MCF 10A (cell line): ENCODE results near the gene PNPLA7. TPM values are rescaled to one million over a fixed set of nuclear protein-coding genes. Genes with fewer than 3 reads are reported as not detected.
"Not testable (repeated sequence)": the region's sequence is repeated elsewhere in the genome, so short reads cannot be mapped to it uniquely, and the experiment has no call there.

Source experiments
- BruUV-seq: library from RNA; stranded (reverse); fragments of 400-500 nt; replicated peaks from 2 replicates; lab custom pipeline; 2021; lab: Mats Ljungman, UMichigan
- CTCF ChIA-PET: fragments of 300-600 bp; sonication (Branson Sonifier 250); formaldehyde crosslinking; extraction: SDS; loops from one replicate; lab custom pipeline; 2021; ENCODE audit warnings: antibody characterized with exemption, inconsistent platforms; lab: Yijun Ruan, JAX
- POLR2A ChIA-PET: fragments of 300-600, 350-650 bp; sonication (Branson Sonifier 250); formaldehyde crosslinking; extraction: SDS; loops from one replicate; lab custom pipeline; 2020; ENCODE audit warnings: antibody characterized with exemption, inconsistent platforms; lab: Yijun Ruan, JAX
- DNase-seq: peaks from one replicate; pipeline ENCODE4 v3.0.0-alpha.2; 2018; ENCODE audit not compliant: unreplicated experiment
- H3K27ac Mint-ChIP-seq: one replicate; pipeline ENCODE4 v1.8.0; 2022; ENCODE audit warnings: mild to moderate bottlenecking, low read depth, mixed read lengths; ENCODE audit not compliant: unreplicated experiment
- H3K27me3 Mint-ChIP-seq: one replicate; pipeline ENCODE4 v1.8.0; 2022; ENCODE audit warnings: mixed read lengths; ENCODE audit not compliant: insufficient read depth, unreplicated experiment
- H3K36me3 Mint-ChIP-seq: one replicate; pipeline ENCODE4 v1.8.0; 2022; ENCODE audit warnings: mild to moderate bottlenecking, moderate library complexity, mixed read lengths; ENCODE audit not compliant: insufficient read depth, unreplicated experiment
- H3K4me1 Mint-ChIP-seq: one replicate; pipeline ENCODE4 v1.8.0; 2022; ENCODE audit warnings: mixed read lengths; ENCODE audit not compliant: insufficient read depth, unreplicated experiment
- H3K4me3 Mint-ChIP-seq: one replicate; pipeline ENCODE4 v1.8.0; 2022; ENCODE audit warnings: mild to moderate bottlenecking, moderate library complexity, mixed read lengths; ENCODE audit not compliant: unreplicated experiment
- H3K9me3 Mint-ChIP-seq: one replicate; pipeline ENCODE4 v1.8.0; 2022; ENCODE audit warnings: mixed read lengths; ENCODE audit not compliant: unreplicated experiment
- CTCF ChIP-seq: fragments of 200-600 bp; IDR thresholded peaks from one replicate; pipeline ENCODE4 v1.8.0; 2022; ENCODE audit warnings: antibody characterized with exemption, mild to moderate bottlenecking; ENCODE audit not compliant: unreplicated experiment
- intact Hi-C: fragments of 100-400 bp; cut with micrococcal nuclease; formaldehyde crosslinking; loops from 2 replicates; pipeline ENCODE4 v1.14.1; 2022
- total RNA-seq: library from RNA; stranded (reverse); gene quantifications from 2 replicates; pipeline ENCODE4 v1.2.3, GENCODE V29; 2022

PNPLA7 gene
- total RNA-seq, 1 experiment from 2014 or later: 0.86 TPM

- ChIA-PET POLR2A (interaction anchor here (3.8 kb wide), 1 partner anchor 24 kb away, joined by 33 read pairs; the partner anchor contains the start of gene DPH7), CTCF (interaction anchor here (0.6 to 1.6 kb wide), 4 partner anchors 24 to 519 kb away, joined by 3 to 6 read pairs (median 4); partner anchors contain the start of gene EXD3)
- Mint-ChIP-seq H3K27ac (no peak overlapping the region), H3K4me1 (peaks cover under 1% of the 10 kb centered on the region), H3K4me3 (no peak overlapping the region), H3K27me3 (no peaks in the 10 kb centered on the region), H3K9me3 (no peaks in the 10 kb centered on the region), H3K36me3 (peaks cover 43% of the 10 kb centered on the region)
- intact Hi-C loops: loop anchor here (10.0 kb wide), 1 partner anchor 60 kb away; the partner anchor contains the start of gene EHMT1
- DNase-seq: no peak
- TF ChIP-seq CTCF: no peak
- BruUV-seq: no TSS peak
These were observed 4.1 kb upstream of the PNPLA7 start for GRCh38 chr9:137554349-137554748.

- H3K36me3 Mint-ChIP-seq: peaks cover 41% of the 10 kb centered on the region
- POLR2A ChIA-PET: interaction anchor here (0.6 to 3.8 kb wide), 3 partner anchors 25 to 208 kb away, joined by 3 to 33 read pairs (median 9); partner anchors contain the start of gene DPH7
- DNase-seq, BruUV-seq, H3K27ac Mint-ChIP-seq, H3K27me3 Mint-ChIP-seq, H3K9me3 Mint-ChIP-seq, H3K4me3 Mint-ChIP-seq, H3K4me1 Mint-ChIP-seq: not testable (repeated sequence)
- intact Hi-C loops: loop anchor here (2.0 to 10.0 kb wide), 2 partner anchors 25 to 61 kb away; partner anchors contain the start of genes DPH7 and EHMT1
- CTCF ChIA-PET: interaction anchor here (0.7 to 1.6 kb wide), 4 partner anchors 24 to 241 kb away, joined by 3 to 4 read pairs (median 4); partner anchors contain the start of gene EXD3
These were observed 3.5 kb upstream of the PNPLA7 start for GRCh38 chr9:137553654-137554053.

- ChIA-PET POLR2A (interaction anchor here (0.7 to 3.8 kb wide), 21 partner anchors 10 to 815 kb away, joined by 3 to 33 read pairs (median 5); partner anchors contain the start of genes ARRDC1, DPH7, EHMT1 and MAN1B1), CTCF (interaction anchor here (0.6 to 1.2 kb wide), 6 partner anchors 25 to 1186 kb away, joined by 3 to 6 read pairs (median 3); no protein-coding TSS in a partner anchor)
- Mint-ChIP-seq H3K4me3 (peak overlapping the region; percentile 78), H3K9me3 (no peaks in the 10 kb centered on the region), H3K27ac (peak overlapping the region; percentile 49), H3K36me3 (peaks cover 28% of the 10 kb centered on the region), H3K4me1 (peaks cover 5% of the 10 kb centered on the region), H3K27me3 (no peaks in the 10 kb centered on the region)
- DNase-seq: peak; percentile 24
- intact Hi-C loops: loop anchor here (2.0 to 10.0 kb wide), 2 partner anchors 27 to 63 kb away; partner anchors contain the start of genes DPH7 and EHMT1
- BruUV-seq: TSS peak; percentile 99
- no peak for TF ChIP-seq CTCF
These were observed 2.0 kb upstream of the PNPLA7 start for GRCh38 chr9:137552022-137552768.

GRCh38 chr9:137551264-137552021 lies 1.2 kb upstream of the PNPLA7 start, which contains the start of gene MRPL41:
Gene MRPL41, plus strand, starts transcription at chr9:137551879. Its CDS starts 203 bp downstream, at chr9:137552082.
- TF ChIP-seq CTCF: peak; percentile 23
- H3K27ac Mint-ChIP-seq: peak within 1 kb of the TSS; percentile 49
- H3K9me3 Mint-ChIP-seq: no peaks in the 10 kb centered on the region
- no TSS peak for BruUV-seq
- H3K36me3 Mint-ChIP-seq: peaks cover 20% of the 10 kb centered on the region
- H3K4me3 Mint-ChIP-seq: peak within 1 kb of the TSS; percentile 78
- POLR2A ChIA-PET: interaction anchor here (0.7 to 3.8 kb wide), 24 partner anchors 10 to 814 kb away, joined by 3 to 33 read pairs (median 4); partner anchors contain the start of genes ARRDC1, DPH7, EHMT1 and MAN1B1
- DNase-seq: peak; percentile 88
- no peaks in the 10 kb centered on the region for H3K27me3 Mint-ChIP-seq
- H3K4me1 Mint-ChIP-seq: peaks cover 5% of the 10 kb centered on the region
- intact Hi-C loops: loop anchor here (2.0 to 10.0 kb wide), 2 partner anchors 27 to 63 kb away; partner anchors contain the start of genes DPH7 and EHMT1
- CTCF ChIA-PET: interaction anchor here (0.6 to 1.2 kb wide), 6 partner anchors 25 to 1186 kb away, joined by 3 to 6 read pairs (median 3); no protein-coding TSS in a partner anchor

GRCh38 chr9:137550958-137551263 lies 709 bp upstream of the PNPLA7 start:
- H3K27me3 Mint-ChIP-seq, BruUV-seq, H3K9me3 Mint-ChIP-seq, H3K27ac Mint-ChIP-seq, CTCF ChIA-PET, DNase-seq, H3K4me1 Mint-ChIP-seq: not testable (repeated sequence)
- POLR2A ChIA-PET: interaction anchor here (0.7 to 3.8 kb wide), 10 partner anchors 16 to 310 kb away, joined by 3 to 33 read pairs (median 5); partner anchors contain the start of genes DPH7, EHMT1, TUBB4B and ZMYND19
- intact Hi-C loops: loop anchor here (10.0 kb wide), 1 partner anchor 64 kb away; the partner anchor contains the start of gene EHMT1
- Mint-ChIP-seq H3K4me3 (peak overlapping the region; percentile 78), H3K36me3 (peaks cover 15% of the 10 kb centered on the region)
